MM.1S (cell line): Measurements from ENCODE around the gene C4orf17.
"Not testable (repeated sequence)": the region's sequence is repeated elsewhere in the genome, so short reads cannot be mapped to it uniquely, and the experiment has no call there.

ENCODE experiments used
- DNase-seq: peaks from one replicate; pipeline ENCODE4 v3.0.0-alpha.2; 2015
- H2AFZ ChIP-seq: fragments of 300-600 bp; sonication (generic); 2 replicates; pipeline ENCODE4 v1.6.0; 2016; ENCODE audit warnings: antibody characterized with exemption, low read length
- H3F3A ChIP-seq: fragments of 300-600 bp; sonication (generic); 2 replicates; pipeline ENCODE4 v1.6.1; 2016; ENCODE audit warnings: mild to moderate bottlenecking, antibody characterized with exemption, low read length, moderate library complexity, mixed read lengths; ENCODE audit not compliant: insufficient read depth
- H3K27ac ChIP-seq: fragments of 300-600 bp; sonication (generic); 2 replicates; pipeline ENCODE4 v1.5.1; 2016; ENCODE audit warnings: mild to moderate bottlenecking, low read length
- H3K27me3 ChIP-seq: fragments of 300-600 bp; sonication (generic); replicated peaks from 2 replicates; pipeline ENCODE4 v1.6.0; 2016; ENCODE audit warnings: low read length; ENCODE audit not compliant: insufficient read depth
- H3K36me3 ChIP-seq: fragments of 300-600 bp; sonication (generic); replicated peaks from 2 replicates; pipeline ENCODE4 v1.6.1; 2016; ENCODE audit warnings: mild to moderate bottlenecking, low read length, mixed read lengths; ENCODE audit not compliant: insufficient read depth
- H3K4me1 ChIP-seq: fragments of 300-600 bp; sonication (generic); 2 replicates; pipeline ENCODE4 v1.6.1; 2016; ENCODE audit warnings: low read length, mixed read lengths
- H3K4me2 ChIP-seq: fragments of 300-600 bp; sonication (generic); 2 replicates; pipeline ENCODE4 v1.6.0; 2016; ENCODE audit warnings: low read depth, low read length
- H3K4me3 ChIP-seq: fragments of 300-600 bp; sonication (generic); 2 replicates; pipeline ENCODE4 v1.5.1; 2016; ENCODE audit warnings: low read length, mixed read lengths
- H3K79me2 ChIP-seq: fragments of 300-600 bp; sonication (generic); 2 replicates; pipeline ENCODE4 v1.6.1; 2016; ENCODE audit warnings: mixed run types, low read length, mixed read lengths
- H3K9ac ChIP-seq: fragments of 300-600 bp; sonication (generic); 2 replicates; pipeline ENCODE4 v1.6.1; 2016; ENCODE audit warnings: low read length, mixed read lengths
- H3K9me2 ChIP-seq: fragments of 300-600 bp; sonication (generic); replicated peaks from 2 replicates; pipeline ENCODE4 v1.6.1; 2016; ENCODE audit warnings: mild to moderate bottlenecking, low read length, mixed read lengths; ENCODE audit not compliant: insufficient read depth
- H3K9me3 ChIP-seq: fragments of 300-600 bp; sonication (generic); replicated peaks from 2 replicates; pipeline ENCODE4 v1.6.1; 2016; ENCODE audit warnings: mild to moderate bottlenecking, low read length, mixed read lengths; ENCODE audit not compliant: insufficient read depth
- H4K20me1 ChIP-seq: fragments of 300-600 bp; sonication (generic); 2 replicates; pipeline ENCODE4 v1.6.1; 2016; ENCODE audit warnings: mild to moderate bottlenecking, low read length, moderate library complexity, mixed read lengths; ENCODE audit not compliant: insufficient read depth
- EZH2 ChIP-seq: fragments of 300-600 bp; sonication (generic); optimal IDR thresholded peaks from 2 replicates; pipeline ENCODE3; 2017; ENCODE audit warnings: low read depth, mild to moderate bottlenecking, antibody characterized with exemption, low read length, mixed read lengths
- EZH2phosphoT487 ChIP-seq: fragments of 300-600 bp; sonication (generic); IDR thresholded peaks from 2 replicates; pipeline ENCODE4 v1.6.1; 2018; ENCODE audit warnings: antibody characterized with exemption, low read length
- TF ChIP-seq, protein P1 (sequence below): fragments of 300-600 bp; sonication (generic); IDR thresholded peaks from 2 replicates; pipeline ENCODE4 v1.5.1; 2016; ENCODE audit warnings: antibody characterized with exemption, low read length, mixed read lengths

Gene C4orf17

DNA sequence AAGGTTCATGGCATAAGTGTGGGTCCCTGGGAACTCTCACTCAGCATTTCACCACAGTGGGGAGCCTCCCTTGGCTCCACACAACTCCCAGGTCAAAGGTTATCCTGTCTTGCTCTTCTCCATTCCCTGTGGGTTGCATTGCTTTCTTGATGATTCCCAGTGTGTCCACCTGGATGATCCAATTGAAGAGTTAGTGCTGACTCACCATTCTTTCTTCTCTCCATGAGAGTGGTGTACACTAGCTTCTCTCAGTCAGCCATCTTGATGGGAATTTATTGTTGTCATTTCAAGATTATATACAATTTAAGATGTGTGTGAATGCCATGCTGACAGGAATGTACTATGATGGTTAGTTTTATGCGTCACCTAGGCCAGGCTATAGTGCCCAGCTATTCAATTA, 25.6 kb upstream of the C4orf17 start:
- no peaks in the 10 kb centered on the region for H3K4me1 ChIP-seq
- no peaks in the 10 kb centered on the region for H3F3A ChIP-seq
- DNase-seq, result no peak
- no peak overlapping the region for H3K27ac ChIP-seq
- no peaks in the 10 kb centered on the region for H3K27me3 ChIP-seq
- no peaks in the 10 kb centered on the region for H3K36me3 ChIP-seq
- H3K9me3 ChIP-seq, result no peaks in the 10 kb centered on the region
- TF ChIP-seq, protein P1, sequence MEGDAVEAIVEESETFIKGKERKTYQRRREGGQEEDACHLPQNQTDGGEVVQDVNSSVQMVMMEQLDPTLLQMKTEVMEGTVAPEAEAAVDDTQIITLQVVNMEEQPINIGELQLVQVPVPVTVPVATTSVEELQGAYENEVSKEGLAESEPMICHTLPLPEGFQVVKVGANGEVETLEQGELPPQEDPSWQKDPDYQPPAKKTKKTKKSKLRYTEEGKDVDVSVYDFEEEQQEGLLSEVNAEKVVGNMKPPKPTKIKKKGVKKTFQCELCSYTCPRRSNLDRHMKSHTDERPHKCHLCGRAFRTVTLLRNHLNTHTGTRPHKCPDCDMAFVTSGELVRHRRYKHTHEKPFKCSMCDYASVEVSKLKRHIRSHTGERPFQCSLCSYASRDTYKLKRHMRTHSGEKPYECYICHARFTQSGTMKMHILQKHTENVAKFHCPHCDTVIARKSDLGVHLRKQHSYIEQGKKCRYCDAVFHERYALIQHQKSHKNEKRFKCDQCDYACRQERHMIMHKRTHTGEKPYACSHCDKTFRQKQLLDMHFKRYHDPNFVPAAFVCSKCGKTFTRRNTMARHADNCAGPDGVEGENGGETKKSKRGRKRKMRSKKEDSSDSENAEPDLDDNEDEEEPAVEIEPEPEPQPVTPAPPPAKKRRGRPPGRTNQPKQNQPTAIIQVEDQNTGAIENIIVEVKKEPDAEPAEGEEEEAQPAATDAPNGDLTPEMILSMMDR, result no peak
- TF ChIP-seq EZH2phosphoT487 (no peak), EZH2 (no peak)
- H3K79me2 ChIP-seq, result no peaks in the 10 kb centered on the region
- no peak overlapping the region for H2AFZ ChIP-seq
- no peaks in the 10 kb centered on the region for H4K20me1 ChIP-seq
- no peak overlapping the region for H3K4me2 ChIP-seq
- no peaks in the 10 kb centered on the region for H3K9me2 ChIP-seq
- H3K4me3 ChIP-seq, result no peak overlapping the region
- H3K9ac ChIP-seq, result no peak overlapping the region

DNA sequence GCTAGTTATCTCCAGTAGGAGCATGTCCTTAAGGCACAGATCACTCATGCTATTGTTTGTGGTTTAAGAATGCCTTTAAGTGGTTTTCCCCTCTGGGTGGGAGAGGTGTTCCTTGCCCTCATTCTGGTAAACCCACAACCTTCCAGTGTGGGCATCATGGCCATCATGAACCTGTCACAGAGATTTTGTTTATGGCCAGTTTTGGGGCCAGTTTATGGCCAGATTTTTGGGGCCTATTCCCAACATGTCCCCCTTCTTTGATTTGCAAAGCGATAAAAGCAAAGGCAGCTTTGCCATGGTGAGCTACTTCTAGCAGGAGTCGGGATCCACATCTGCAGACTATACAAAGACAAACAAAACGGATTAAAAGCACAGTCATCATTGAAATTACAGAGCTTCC, 24.2 kb upstream of the C4orf17 start:
- not testable (repeated sequence) for H3K9me3 ChIP-seq, H3K9me2 ChIP-seq

DNA sequence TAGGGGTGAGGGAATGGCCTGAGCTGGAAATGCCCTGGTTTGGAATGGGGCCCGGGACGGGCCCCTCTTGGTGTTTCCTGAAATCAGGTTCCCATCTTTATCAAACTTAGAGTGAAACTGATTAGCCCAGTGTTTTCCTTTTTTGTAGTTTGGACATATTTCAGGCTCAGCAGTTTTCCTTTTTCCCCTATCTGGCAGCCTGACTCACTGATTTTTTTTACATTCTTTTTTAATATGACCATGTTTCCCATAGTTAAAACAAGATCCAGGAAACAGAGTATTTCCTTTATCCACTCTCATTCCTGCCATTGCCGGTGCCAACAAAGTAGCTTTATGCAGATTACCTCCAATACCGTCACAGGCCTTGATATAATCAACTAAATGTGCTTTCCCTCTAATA, 20.5 kb upstream of the C4orf17 start:
- Histone ChIP-seq H3K79me2 (no peaks in the 10 kb centered on the region), H3K4me3 (no peak overlapping the region), H3K9ac (no peak overlapping the region), H3F3A (no peaks in the 10 kb centered on the region), H2AFZ (no peak overlapping the region), H3K27ac (no peak overlapping the region), H3K27me3 (no peaks in the 10 kb centered on the region), H3K9me3 (no peaks in the 10 kb centered on the region), H4K20me1 (no peaks in the 10 kb centered on the region), H3K9me2 (no peaks in the 10 kb centered on the region), H3K4me1 (no peaks in the 10 kb centered on the region), H3K36me3 (no peaks in the 10 kb centered on the region), H3K4me2 (no peak overlapping the region)
- no peak for DNase-seq
- TF ChIP-seq EZH2phosphoT487, result no peak
- TF ChIP-seq, protein P1, result no peak
- no peak for TF ChIP-seq EZH2

More for the DNA sequence above, 24.2 kb upstream of the C4orf17 start:
- not testable (repeated sequence) for H3K4me2 ChIP-seq, H3K9ac ChIP-seq, H3K4me1 ChIP-seq, H3K4me3 ChIP-seq, H3K36me3 ChIP-seq, H4K20me1 ChIP-seq, H2AFZ ChIP-seq, H3K27ac ChIP-seq, H3K27me3 ChIP-seq, H3K79me2 ChIP-seq, H3F3A ChIP-seq, DNase-seq

DNA sequence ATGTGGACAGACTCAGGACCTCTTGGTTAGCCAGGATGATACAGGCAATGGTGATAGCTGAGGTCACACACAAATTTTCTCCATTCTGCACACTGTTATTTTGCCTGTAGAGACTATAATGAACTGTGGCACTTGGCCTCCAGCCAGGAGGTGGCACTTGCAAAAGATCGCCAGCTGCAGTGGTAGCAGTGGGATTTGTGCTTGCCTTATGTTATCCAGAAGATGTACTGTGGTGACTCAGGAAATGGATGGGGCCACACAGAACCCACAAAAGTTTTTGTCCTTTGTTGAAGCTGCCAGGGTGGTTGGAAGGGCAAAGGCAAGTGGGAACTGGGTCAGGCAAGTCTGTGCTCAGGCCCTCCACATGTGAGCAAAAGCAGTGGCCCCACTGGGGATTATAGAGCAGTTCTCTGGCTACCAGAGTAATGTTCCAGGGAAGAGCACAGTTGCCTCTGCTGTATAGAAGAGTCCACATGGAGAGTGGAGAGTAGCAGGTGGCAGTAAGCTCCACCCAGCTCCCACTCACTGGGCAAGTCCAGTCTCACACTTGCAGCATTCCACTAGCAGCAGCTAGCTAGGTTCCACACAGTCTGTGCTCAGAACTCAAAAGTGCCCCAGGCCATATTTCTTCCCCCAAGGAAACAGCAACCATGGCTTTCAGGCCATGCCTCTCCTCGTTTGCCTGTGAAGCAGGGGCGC, 5.9 kb upstream of the C4orf17 start:
- H3K27me3 ChIP-seq, result no peaks in the 10 kb centered on the region
- DNase-seq, result no peak
- no peaks in the 10 kb centered on the region for H3F3A ChIP-seq
- no peak overlapping the region for H3K4me2 ChIP-seq
- no peak overlapping the region for H3K27ac ChIP-seq
- no peaks in the 10 kb centered on the region for H4K20me1 ChIP-seq
- no peaks in the 10 kb centered on the region for H3K9me2 ChIP-seq
- no peak overlapping the region for H3K4me3 ChIP-seq
- H2AFZ ChIP-seq, result no peak overlapping the region
- TF ChIP-seq EZH2 (no peak), EZH2phosphoT487 (no peak)
- TF ChIP-seq, protein P1, result no peak
- no peaks in the 10 kb centered on the region for H3K4me1 ChIP-seq
- no peaks in the 10 kb centered on the region for H3K36me3 ChIP-seq
- H3K9ac ChIP-seq, result no peak overlapping the region
- H3K79me2 ChIP-seq, result no peaks in the 10 kb centered on the region
- H3K9me3 ChIP-seq, result no peaks in the 10 kb centered on the region
